ENCODE measurements around the gene NDOR1. TPM values are rescaled to one million over a fixed set of nuclear protein-coding genes. Genes with fewer than 3 reads are reported as not detected.
A peak's percentile ranks its signal among the peaks of the same experiment; 100 is the strongest.

The NDOR1 gene
- total RNA-seq, 1 donor from 2014 or later = 26.9 TPM

GRCh38 chr9:137229903-137230704 is 24.6 kb downstream of the NDOR1 start:
- TF ChIP-seq, protein P1, sequence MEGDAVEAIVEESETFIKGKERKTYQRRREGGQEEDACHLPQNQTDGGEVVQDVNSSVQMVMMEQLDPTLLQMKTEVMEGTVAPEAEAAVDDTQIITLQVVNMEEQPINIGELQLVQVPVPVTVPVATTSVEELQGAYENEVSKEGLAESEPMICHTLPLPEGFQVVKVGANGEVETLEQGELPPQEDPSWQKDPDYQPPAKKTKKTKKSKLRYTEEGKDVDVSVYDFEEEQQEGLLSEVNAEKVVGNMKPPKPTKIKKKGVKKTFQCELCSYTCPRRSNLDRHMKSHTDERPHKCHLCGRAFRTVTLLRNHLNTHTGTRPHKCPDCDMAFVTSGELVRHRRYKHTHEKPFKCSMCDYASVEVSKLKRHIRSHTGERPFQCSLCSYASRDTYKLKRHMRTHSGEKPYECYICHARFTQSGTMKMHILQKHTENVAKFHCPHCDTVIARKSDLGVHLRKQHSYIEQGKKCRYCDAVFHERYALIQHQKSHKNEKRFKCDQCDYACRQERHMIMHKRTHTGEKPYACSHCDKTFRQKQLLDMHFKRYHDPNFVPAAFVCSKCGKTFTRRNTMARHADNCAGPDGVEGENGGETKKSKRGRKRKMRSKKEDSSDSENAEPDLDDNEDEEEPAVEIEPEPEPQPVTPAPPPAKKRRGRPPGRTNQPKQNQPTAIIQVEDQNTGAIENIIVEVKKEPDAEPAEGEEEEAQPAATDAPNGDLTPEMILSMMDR (conservative IDR thresholded peaks at IDR 0.05; ENCODE audit: low read depth, low read length) = no peak
- no peak for DNase-seq (ENCODE audit: low read depth)
- no peak overlapping the region for H3K4me3 ChIP-seq (ENCODE audit: low read depth, low read length)

- DNase-seq (ENCODE audit: low read depth) = no peak
- TF ChIP-seq, protein P1 (conservative IDR thresholded peaks at IDR 0.05; ENCODE audit: low read depth, low read length) = no peak
- no peak within 1 kb of the TSS for H3K4me3 ChIP-seq (ENCODE audit: low read depth, low read length)
Measured at GRCh38 chr9:137230705-137231371, 25.3 kb downstream of the NDOR1 start, which contains the start of gene SLC34A3. TSS of gene SLC34A3 (plus strand) at chr9:137230901. CDS start at chr9:137231703, 802 bp downstream.

GRCh38 chr9:137231372-137232039 is 26.0 kb downstream of the NDOR1 start:
- peak overlapping the region; percentile 16 for H3K4me3 ChIP-seq (ENCODE audit: low read depth, low read length)
- TF ChIP-seq, protein P1 (conservative IDR thresholded peaks at IDR 0.05; ENCODE audit: low read depth, low read length) = no peak
- no peak for DNase-seq (ENCODE audit: low read depth)

DNA sequence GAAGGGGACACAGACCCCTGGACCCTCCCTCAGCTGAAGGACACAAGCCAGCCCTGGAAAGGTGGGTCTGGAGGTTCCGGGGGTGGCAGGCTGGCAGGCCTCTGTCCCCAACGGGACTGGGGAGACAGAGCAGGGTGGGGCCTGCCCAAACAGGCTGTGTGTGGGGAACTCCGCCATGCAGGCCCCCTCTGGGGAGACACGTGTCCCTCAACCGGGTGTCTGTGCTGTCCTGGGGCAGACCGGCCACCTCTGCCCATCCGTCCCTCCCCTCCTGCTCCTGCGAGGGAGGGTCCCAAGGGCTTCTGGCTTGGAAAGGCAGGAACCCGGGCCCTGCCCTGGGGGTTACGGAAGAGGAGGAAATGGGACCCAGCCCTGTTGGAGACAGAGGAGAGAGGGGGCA is 26.6 kb downstream of the NDOR1 start:
- DNase-seq (ENCODE audit: low read depth) = no peak

DNA sequence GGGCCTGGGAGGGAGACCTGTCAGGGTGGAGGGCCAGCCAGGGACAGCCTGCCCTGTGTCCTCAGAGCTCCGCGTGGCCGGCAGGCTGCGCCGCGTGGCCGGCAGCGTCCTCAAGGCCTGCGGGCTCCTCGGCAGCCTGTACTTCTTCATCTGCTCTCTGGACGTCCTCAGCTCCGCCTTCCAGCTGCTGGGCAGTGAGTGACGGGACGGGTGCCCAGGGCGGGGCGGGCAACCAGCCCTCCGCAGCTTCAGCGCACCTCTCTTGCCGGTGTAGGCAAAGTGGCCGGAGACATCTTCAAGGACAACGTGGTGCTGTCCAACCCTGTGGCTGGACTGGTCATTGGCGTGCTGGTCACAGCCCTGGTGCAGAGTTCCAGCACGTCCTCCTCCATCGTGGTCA is 27.0 kb downstream of the NDOR1 start:
- no peak for DNase-seq (ENCODE audit: low read depth)
- H3K4me3 ChIP-seq (ENCODE audit: low read depth, low read length) = no peak overlapping the region
- TF ChIP-seq, protein P1 (conservative IDR thresholded peaks at IDR 0.05; ENCODE audit: low read depth, low read length) = no peak

More for the DNA sequence above, 26.6 kb downstream of the NDOR1 start:
- peak overlapping the region; percentile 16 for H3K4me3 ChIP-seq (ENCODE audit: low read depth, low read length)
- TF ChIP-seq, protein P1 (conservative IDR thresholded peaks at IDR 0.05; ENCODE audit: low read depth, low read length) = no peak

DNA sequence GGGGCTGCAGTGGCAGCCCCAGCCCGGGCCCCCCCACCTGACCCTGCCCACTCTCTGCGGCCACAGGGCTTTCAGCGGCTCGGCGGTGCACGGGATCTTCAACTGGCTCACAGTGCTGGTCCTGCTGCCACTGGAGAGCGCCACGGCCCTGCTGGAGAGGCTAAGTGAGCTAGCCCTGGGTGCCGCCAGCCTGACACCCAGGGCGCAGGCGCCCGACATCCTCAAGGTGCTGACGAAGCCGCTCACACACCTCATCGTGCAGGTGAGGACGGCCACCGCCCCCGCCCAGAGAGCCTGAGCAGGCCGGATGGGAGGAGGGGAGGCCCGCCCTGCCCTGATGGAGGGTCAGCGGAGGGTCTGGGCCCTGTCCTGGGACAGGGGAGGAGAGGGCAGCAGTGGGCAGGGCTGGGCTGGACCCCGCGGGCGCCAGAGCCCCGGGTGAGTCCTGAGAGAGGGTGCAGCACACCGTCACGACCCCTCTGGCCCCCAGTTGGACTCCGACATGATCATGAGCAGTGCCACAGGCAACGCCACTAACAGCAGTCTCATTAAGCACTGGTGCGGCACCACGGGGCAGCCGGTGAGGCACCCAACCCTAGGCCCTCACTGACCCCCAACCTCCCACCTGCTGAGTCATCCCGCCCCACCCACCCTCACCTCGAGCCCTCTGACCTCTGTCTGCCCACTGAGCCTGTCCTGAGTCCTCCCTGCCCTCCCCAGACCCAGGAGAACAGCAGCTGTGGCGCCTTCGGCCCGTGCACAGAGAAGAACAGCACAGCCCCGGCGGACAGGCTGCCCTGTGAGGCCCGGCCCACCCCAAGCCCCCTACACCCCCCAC is 27.9 kb downstream of the NDOR1 start:
- no peak overlapping the region for H3K4me3 ChIP-seq (ENCODE audit: low read depth, low read length)
- no peak for DNase-seq (ENCODE audit: low read depth)
- TF ChIP-seq, protein P1 (conservative IDR thresholded peaks at IDR 0.05; ENCODE audit: low read depth, low read length) = no peak

All from epithelial cell of proximal tubule (primary cell).